T-helper 9 cell (primary cell): Measurements from ENCODE around the gene MAFB.
A peak's percentile ranks its signal among the peaks of the same experiment; 100 is the strongest.

ENCODE experiments used
- DNase-seq: peaks from one replicate; pipeline ENCODE4 v3.0.0-alpha.2; 2020

The MAFB gene

GRCh38 chr20:40702504-40702903 lies 13.5 kb upstream of the MAFB start:
- no peak for DNase-seq

- DNase-seq: no peak
Observed at GRCh38 chr20:40698744-40699143, 9.7 kb upstream of the MAFB start.

GRCh38 chr20:40698281-40698680 lies 9.2 kb upstream of the MAFB start:
- no peak for DNase-seq

GRCh38 chr20:40697541-40697940 lies 8.5 kb upstream of the MAFB start:
- DNase-seq: no peak

DNA sequence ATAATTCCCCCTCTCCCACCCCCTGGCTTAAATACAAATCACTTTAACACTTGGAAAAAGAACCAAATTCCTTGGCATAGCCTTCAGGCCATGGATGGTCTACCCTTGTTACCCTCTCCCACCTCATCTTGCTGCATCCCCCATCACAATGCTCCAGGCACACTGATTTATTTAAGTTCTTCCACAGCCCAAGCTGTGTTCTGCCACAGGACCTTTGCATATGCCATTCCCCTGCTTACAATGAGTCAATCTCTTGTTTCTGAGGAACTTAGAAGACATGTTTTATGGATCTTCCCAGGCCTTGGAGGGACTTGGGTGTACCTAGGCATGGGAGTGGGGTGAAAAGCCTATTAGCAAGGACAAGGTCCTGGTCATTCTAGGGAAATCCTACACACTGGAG lies 6.2 kb upstream of the MAFB start:
- DNase-seq: no peak

DNA sequence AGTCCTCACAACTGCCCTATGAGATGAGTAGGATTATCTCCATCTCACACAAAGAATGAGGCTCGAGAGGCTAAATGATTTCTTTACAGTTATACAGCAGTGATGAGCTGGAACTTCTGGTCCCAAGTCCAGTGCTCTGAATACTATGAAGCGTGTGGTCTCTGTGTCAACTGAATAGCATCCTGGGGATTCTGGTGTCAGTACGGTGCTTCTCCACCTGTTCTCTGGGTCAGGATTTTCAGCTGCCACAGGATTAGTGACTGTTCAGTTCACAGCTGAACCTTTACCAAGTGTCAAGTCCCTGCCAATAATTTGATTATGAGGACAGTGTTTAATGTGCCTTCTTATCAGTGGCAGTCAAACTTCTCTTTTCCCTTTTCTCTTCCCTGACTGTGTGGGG lies 5.2 kb upstream of the MAFB start:
- no peak for DNase-seq

DNA sequence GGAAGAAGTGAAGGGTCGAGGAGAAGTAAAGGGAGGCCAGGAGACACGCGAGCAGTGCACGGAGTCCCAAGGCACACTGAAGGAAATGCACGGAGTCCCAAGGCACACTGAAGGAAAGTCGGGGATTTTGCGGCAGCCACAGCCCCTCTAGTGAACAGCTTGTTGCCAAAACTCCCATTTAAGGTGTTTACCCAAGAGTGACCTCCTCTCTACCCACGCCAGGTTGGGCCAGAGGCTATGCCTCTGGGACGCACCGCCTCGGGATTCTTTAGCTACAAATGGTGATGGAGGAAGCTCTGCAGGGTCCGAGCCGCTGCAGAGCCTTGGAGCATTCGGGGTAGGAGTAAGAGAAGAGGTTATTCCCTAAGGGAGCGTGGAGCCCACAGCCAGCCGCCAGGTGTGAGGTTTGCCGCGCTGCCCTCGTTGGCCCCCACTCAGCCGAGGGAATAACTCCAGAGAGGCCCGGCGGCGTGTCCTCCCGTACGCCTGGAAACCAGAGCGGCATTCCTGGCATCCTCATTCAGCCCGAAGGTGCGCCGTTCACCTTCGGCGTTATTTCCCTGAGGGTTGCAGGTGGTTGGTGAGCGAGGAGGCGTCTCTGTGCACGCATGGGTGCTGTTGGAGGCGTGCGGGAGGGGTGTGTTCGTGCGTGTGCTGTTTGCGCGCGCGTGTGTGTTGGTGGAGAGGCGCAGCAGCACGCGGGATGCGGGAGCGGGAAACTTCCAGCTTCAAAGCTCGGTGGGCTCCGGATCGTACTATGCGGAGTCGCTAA lies 3.4 kb upstream of the MAFB start:
- no peak for DNase-seq

DNA sequence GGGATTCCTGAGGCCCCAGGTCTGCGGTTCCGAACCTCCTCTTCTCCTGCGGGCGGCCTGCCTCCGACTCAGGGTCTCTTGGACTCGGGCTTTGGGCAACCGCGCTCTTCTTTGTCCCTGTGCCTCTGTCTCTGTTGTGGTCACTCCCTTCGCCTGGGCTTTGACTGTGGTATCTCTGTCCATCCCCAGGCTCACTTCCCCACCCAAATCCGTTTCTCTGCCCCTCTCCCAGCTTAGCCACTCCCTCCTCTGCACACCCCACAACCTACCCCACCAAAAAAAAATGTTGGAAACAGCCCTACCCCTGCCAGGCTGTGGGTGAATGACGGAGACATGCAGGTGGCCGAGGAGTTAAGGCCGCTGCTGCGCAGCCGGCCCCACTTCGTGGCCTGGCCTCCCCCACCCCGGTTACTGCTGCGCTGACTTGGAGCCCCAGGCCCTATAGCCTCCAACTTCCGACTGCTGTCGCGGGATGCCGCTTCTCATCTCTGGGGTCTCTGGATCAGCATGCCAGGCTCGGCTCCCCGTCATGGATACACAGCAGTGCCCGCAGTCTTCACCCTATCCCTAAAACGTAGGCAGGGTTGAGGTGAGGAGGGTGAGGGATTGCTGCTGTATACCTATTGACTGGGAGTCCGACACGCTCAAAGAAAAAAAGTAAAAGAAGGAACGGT lies 2.7 kb upstream of the MAFB start:
- no peak for DNase-seq

DNA sequence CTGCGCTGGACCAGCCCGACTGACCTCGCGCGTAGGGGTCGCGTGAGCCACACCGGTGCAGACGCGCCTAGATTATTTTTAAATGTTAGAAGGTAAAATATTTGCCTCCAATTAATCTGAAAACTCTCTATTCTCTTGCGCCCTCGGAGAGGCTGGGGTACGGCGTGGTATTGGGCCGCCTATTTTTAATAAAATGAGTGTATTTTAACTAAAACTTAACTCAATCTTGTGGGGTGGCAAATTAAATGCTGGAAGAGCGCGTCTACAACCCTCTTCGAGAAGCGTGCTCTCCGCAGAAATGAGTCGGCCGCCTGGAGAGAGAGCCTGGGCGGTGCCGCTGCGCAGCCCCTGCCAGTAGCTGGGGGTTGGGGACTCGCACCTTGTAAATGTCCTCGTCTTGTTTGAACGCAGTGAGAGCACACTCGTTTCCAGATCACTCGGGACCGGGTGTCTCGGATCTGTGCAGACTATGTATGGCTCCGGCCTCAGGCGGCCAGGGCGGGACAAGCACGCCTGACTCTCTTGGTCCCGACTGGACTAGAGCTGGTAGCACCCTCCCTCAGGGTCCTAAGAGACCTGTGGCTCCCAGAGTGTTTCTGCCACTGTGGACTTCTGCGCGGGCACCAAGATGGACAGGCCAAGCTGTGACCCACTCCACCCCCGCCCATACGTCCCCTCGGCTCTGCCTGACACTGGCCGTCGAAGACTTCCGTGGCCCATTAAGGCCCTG lies 2.0 kb upstream of the MAFB start:
- no peak for DNase-seq

DNA sequence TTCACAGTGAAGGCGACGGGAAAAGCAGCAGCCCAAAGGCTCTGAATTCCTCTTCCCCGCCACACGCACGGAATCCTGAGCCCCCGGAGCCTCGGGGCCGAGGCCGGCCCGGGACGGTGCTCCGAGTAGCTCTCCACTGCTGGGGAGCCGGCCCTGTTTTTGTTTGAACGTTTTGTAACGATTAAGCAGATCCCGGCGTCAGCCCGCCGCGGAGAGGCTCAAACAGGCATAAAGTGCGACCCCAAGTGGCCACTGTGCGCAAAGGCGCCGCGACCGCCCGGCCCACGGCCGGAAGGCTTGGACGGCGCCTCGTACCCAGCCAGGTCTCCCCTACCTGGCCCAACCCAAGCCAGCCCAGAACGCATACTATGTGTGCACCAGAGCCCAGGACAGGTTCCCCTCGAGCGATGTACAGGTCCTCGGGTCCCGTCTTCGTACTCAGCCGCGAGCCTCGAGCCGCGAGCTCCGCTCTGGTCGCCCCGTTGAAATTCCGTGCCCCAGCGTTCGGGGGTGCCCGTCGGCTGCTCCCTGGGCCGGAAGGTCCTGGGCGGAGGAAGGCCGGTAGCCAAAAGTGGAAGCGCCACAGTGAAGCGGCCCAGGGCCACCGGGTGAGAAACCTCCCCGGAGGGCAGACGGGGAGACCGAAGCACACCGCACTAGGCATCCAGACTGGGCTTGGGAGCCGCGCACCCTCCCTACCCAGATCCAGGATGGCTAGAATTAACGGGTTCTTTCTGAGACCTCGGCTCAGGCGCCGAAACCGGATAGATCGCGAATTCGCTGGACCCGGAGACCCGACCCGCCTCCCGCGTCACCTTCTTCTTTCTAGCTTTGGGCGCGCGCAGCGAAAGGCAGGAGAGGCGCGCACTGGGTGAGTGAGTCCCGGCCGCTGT lies 1.2 kb upstream of the MAFB start:
- DNase-seq: peak; percentile 32

DNA sequence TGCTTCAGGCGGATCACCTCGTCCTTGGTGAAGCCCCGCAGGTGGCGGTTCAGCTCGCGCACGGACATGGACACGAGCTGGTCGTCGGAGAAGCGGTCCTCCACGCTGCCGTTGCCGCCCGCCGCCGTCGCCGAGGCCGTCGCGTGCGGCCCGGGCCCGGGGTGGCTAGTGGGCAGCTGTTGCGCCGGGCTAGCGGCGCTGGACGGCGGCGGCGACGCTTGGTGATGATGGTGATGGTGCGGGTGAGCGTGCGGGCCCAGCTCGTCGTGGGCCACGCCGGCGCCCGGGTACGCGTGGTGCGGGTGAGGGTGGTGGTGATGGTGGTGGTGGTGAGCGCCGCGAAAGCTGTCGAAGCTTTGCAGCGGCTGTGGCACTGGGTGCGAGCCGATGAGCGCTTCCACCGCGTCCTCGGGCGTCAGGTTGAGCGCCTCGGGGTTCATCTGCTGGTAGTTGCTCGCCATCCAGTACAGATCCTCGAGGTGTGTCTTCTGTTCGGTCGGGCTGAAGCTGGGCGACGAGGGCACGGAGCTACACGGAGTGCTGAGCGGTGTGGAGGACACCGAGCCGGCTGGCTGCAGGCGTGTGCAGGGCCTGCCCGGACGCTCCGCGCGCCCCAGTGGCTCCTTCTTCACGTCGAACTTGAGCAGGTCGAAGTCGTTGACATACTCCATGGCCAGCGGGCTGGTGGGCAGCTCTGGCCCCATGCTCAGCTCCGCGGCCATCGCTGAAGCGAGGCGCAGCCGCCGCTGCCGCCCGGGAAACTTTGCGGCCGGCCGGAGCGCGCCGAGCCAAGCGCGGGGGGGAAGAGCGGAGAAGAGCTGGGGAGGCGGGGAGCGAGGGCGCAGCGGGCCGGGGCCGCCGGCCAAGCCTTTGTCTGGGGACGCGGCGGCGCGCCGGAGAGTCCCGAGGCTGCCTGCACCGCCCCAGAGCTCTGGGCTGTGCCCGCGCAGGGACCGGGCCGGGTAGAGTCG lies 622 bp downstream of the MAFB start:
- no peak for DNase-seq

- no peak for DNase-seq
Observed at GRCh38 chr20:40687384-40688128, 1.5 kb downstream of the MAFB start.

- DNase-seq: no peak
Observed at GRCh38 chr20:40686893-40687292, 2.1 kb downstream of the MAFB start.

GRCh38 chr20:40686434-40686882 lies 2.6 kb downstream of the MAFB start:
- no peak for DNase-seq

- DNase-seq: no peak
Observed at GRCh38 chr20:40685349-40685748, 3.7 kb downstream of the MAFB start.

- no peak for DNase-seq
Observed at GRCh38 chr20:40683894-40684268, 5.2 kb downstream of the MAFB start.

GRCh38 chr20:40683221-40683893 lies 5.7 kb downstream of the MAFB start:
- DNase-seq: no peak

- DNase-seq: no peak
Observed at GRCh38 chr20:40682104-40682981, 6.7 kb downstream of the MAFB start.

GRCh38 chr20:40681684-40682083 lies 7.4 kb downstream of the MAFB start:
- no peak for DNase-seq
